Stomach (tissue), 4 donors: ENCODE data around the gene DNLZ.

Experiments
- EP300 ChIP-seq: sonication (generic); formaldehyde crosslinking; IDR thresholded peaks from one replicate; pipeline ENCODE4 v1.6.1; 2017; ENCODE audit warnings: antibody characterized with exemption
- POLR2A ChIP-seq, 4 donors: fragments of 450-650 bp; IDR thresholded peaks; one replicate each; pipeline ENCODE4 v1.6.1; 2016; ENCODE audit warnings: antibody characterized with exemption in 4 of 4, control low read depth in 2 of 4, mild to moderate bottlenecking in 1 of 4, moderate library complexity in 1 of 4
- POLR2AphosphoS5 ChIP-seq, 3 donors: sonication (generic); formaldehyde crosslinking; IDR thresholded peaks; one replicate each; pipeline ENCODE4 v1.6.1; 2016; ENCODE audit warnings: antibody characterized with exemption in 3 of 3
- TF ChIP-seq, protein P1 (sequence below), 7 experiments: fragments of 450-650 bp in 4 of 7; fragments of 200-600 bp in 3 of 7; sonication (generic) in 3 of 7; IDR thresholded peaks; one replicate each; pipeline ENCODE4 v1.5.1; 2016 to 2019; ENCODE audit warnings: antibody characterized with exemption in 7 of 7, control low read depth in 2 of 7, mild to moderate bottlenecking in 1 of 7

DNA sequence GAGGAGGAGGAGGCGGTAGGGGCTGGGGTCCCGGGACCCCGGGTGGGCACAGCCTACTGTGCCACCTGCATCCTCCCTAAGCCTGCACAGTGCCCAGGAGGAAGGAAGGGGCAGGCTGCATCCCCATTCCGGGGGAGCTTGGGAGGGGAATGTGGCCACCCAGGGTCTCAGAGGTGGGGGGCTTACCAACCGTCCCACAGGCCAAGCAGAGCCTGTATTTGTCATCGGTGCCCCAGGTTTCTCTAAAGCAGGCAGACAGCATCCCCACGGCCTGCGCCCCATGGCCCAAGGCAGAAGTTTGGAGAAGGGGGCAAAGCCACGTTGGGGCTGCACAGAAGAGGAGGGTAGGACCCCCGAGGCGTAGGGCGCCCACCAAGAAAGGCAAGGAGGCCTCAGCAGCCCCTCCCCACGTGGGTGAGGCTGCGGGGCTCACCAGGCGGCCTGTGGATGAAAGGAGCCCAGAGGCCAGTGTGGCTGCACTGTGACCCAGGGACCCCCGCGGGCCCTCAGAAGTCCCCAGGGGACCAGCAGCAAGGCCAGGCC lies 36.7 kb downstream of the DNLZ start:
- TF ChIP-seq, protein P1, sequence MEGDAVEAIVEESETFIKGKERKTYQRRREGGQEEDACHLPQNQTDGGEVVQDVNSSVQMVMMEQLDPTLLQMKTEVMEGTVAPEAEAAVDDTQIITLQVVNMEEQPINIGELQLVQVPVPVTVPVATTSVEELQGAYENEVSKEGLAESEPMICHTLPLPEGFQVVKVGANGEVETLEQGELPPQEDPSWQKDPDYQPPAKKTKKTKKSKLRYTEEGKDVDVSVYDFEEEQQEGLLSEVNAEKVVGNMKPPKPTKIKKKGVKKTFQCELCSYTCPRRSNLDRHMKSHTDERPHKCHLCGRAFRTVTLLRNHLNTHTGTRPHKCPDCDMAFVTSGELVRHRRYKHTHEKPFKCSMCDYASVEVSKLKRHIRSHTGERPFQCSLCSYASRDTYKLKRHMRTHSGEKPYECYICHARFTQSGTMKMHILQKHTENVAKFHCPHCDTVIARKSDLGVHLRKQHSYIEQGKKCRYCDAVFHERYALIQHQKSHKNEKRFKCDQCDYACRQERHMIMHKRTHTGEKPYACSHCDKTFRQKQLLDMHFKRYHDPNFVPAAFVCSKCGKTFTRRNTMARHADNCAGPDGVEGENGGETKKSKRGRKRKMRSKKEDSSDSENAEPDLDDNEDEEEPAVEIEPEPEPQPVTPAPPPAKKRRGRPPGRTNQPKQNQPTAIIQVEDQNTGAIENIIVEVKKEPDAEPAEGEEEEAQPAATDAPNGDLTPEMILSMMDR (IDR thresholded peaks at IDR 0.05), result no peak
- TF ChIP-seq POLR2A (IDR thresholded peaks at IDR 0.05), result no peak
- no peak for TF ChIP-seq POLR2AphosphoS5 (IDR thresholded peaks at IDR 0.05)
- no peak for TF ChIP-seq EP300
